ENCODE measurements around the gene PTPN5.
A peak's percentile ranks its signal among the peaks of the same experiment; 100 is the strongest.
"Not testable (repeated sequence)": the region's sequence is repeated elsewhere in the genome, so short reads cannot be mapped to it uniquely, and the experiment has no call there.

PTPN5 gene

GRCh38 chr11:18791207-18791968, at the start of gene PTPN5:
TSS of gene PTPN5 (minus strand) at chr11:18791798. CDS start at chr11:18771958, 19,840 bp downstream.
- DNase-seq, result peak; percentile 10

DNA sequence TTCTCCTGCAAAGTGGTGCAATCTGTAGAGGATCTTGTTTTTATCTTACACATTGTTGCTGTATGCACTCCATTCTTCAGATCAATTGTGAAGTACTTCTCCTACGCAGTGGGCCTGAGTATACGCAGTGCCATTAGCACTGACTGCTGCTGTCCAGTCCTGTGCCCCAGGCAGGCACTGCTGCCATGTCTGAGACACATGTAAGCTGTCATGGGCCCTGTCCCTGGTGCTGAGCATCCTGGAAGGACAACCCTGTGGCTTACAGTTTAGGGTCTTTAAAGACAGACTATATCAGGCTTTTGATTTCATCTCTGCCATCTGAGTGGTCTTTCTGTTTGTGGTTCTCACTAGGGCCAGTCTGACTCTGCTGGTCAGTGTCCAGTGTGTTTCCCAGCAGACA, 44.8 kb upstream of the PTPN5 start:
- DNase-seq, result no peak

DNA sequence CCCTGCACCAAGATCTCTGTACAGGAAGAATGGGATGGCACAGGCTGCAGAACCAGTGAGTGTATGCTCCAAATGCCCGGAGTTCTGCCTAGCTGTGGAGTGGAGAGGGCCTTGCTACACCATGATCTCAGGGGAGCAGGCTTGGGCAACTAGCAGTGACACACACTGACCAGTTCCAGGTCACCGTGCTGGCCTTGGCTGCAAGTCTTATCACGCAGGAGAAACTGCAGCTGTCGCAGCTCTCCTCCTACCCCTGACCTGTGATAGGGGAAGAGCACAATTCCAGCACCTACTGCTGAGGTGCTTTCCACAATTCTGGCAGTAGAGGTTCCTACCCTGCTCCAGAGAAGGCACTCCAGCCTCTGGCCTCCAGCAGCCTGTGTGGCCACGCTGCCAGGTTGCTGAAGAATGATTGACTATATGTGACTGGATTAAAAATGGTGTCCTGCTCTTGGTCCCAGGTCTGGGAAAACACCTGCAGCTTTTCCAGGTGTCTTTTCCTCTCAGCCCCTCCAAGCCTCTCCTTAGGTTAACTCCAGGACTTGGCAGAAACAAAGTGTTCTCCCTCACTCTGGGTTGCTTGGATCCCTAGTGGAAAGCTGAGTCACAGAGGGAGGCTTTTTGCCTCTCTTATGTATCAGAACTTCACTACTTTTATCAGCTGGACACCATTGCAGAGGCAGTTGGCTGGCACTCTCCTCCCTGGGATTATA, 43.3 kb upstream of the PTPN5 start:
- no peak for DNase-seq

- DNase-seq, result not testable (repeated sequence)
Observed at GRCh38 chr11:18820160-18820559, 28.6 kb upstream of the PTPN5 start.

DNA sequence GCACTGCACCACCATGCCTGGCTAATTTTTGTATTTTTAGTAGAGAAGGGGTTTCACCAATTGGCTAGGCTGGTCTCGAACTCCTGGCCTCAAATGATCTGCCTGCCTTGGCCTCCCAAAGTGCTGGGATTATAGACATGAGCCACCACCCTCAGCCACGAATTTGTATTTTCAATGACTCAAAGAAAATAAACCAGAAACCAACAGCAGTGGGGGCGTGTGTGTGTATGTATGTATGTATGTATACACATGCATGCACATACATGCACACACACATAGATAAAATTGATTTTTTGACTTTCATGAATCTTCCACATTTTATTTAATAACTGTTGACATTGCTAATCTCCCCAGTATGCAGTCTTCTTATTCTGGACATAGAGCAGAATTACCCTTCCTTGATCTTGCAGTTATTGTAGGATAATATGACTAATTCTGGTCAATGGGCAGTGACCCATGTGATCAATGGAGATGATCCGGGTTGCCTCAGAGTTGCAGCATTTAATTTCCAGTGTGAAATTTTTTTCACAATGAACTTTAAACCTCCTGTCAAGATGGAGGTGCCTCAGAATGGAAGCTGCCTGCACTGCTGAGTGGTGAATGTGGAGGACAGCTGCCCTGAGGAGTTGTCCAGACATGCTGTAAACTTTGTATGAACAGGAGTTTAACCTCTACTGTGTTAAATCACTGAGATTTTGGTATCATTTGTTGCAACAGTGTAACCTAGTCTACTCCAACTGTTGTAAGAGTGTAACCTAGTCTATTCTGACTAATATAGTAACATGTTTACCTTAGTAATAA, 12.8 kb upstream of the PTPN5 start:
- no peak for DNase-seq

- DNase-seq, result peak; percentile 63
Observed at GRCh38 chr11:18802381-18803257, 11.0 kb upstream of the PTPN5 start.

DNA sequence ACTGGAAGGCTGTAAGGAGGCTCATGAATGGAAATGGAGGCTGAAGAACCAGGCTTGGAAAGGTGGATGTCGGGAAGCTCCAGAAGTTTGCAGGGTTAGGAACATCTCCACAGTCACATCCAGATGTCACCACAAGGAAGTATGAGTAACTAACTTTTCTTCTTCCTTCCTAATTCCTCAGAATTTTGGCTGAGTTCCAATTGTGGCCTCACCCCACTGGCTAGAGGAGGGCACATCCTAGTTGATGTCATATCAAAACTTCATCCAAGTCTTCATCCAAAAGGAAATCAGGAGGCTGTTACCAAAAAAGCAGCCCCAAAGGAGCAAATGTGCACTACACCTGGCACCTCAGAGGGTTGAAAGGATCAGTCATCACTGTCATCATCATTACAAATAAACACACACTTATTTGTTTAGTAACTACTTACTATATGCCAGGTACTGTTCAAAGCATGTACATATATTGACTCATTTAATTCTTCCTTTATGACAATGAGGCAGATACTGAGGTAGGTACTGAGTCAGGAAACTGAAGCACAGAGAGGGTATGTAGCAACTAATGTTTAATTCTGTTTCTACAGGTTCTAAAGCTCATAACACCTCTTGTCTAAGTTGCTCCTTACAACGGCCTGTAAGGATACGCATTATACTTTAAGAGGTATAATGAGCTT, 7.3 kb upstream of the PTPN5 start:
- no peak for DNase-seq

- no peak for DNase-seq
Observed at GRCh38 chr11:18794956-18795355, 3.4 kb upstream of the PTPN5 start.

DNA sequence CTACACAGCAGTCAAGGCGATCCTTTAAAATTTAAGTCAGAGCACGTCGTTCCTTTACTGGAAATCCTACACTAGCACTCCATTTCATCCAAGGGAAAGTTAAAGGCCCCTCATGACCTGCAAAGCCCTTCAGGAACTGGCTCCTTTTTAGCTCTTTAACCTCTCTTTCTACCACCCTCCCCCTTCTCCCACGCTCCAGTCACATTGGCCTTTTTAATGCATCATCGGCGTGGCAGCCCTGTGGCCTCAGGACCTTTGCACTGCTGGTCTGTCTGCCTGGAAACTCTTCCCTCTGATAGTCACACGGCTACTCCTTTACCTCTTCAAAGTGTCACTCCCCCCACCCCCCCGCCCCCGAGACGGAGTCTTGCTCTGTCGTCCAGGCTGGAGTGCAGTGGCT, 1.2 kb upstream of the PTPN5 start:
- no peak for DNase-seq

- no peak for DNase-seq
Observed at GRCh38 chr11:18791969-18792628, 501 bp upstream of the PTPN5 start.

GRCh38 chr11:18790883-18791206, 753 bp downstream of the PTPN5 start:
- DNase-seq, result no peak

DNA sequence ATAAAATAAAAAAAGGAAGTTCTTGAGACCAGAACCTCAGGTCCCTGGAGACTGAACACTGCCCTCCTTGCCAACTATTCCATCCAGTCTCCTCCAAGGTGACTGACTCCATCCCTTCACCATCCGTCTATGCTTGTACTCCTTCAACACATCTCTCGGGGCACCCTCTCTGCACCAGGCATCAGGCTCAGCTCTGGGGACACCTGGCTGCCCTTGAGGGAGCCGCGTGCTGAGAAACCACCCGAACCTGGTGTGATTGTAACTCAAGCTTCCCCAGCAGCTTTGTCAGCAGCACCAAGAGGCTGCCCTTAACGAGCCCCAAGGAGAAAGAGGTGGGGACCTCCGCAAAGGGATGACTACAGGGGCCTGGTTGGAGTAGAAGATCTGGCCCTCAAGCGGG, 1.7 kb downstream of the PTPN5 start:
- no peak for DNase-seq

- DNase-seq, result peak; percentile 57
Observed at GRCh38 chr11:18785411-18785810, 6.2 kb downstream of the PTPN5 start.

DNA sequence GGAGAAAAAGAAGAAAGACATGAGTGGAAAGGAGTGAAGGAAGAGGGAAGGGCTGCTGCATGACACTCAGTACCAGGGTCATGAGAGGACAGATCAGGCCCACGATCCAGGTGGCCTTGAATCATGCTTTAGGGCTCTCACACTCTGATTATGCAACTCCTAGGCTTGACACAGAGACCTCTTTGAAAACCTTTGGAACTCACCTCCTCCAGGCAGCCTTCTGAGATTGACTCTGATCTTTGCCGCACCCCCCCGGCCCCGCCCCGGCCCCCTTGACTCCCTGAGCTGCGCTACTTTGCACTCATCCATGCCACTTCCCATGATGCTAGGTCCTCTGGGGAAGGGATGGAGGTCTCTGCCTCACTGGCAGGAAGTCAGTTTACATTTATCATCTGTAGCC, 10.7 kb downstream of the PTPN5 start:
- no peak for DNase-seq

DNA sequence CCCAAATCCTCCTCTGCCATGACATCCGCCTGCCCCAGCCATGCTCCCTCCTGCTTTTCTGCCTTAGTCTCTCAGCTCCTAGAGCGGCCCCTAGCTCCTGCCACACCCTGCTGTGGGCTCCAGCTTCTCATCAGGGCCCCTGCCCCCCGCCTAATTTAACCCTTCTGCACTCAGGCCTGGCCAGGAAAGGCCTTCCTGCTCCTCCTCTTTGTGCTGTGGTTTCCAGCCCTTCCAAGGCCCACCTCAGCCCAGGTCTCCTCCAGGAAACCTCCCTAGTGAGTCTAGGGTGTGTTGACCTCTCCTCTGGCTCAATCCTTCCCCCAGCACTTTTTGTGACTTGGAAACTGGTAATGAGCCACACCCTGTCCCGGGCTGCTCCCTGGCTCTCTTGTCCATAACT, 11.3 kb downstream of the PTPN5 start:
- DNase-seq, result no peak

- DNase-seq, result no peak
Observed at GRCh38 chr11:18778468-18778867, 13.1 kb downstream of the PTPN5 start.

DNA sequence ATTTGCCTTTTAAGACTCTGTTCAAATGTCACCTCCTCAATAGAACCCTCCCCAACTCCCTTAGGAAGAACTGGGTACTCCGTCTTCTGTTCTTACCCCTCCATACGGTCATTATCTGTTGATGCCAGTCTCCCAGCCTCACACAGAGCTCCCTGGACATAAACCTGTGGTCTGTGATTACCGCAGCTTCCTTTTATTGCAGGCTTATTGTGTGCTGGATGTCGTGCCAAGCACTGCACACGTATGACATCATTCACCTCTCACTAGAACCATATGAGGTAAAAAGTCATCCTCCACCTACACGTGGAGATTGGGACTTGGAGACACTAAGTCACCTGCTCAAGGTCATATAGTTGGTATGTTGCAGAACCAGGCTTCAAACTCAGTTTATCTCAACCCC, 15.3 kb downstream of the PTPN5 start:
- no peak for DNase-seq

- peak; percentile 35 for DNase-seq
Observed at GRCh38 chr11:18775492-18776292, 15.9 kb downstream of the PTPN5 start.

DNA sequence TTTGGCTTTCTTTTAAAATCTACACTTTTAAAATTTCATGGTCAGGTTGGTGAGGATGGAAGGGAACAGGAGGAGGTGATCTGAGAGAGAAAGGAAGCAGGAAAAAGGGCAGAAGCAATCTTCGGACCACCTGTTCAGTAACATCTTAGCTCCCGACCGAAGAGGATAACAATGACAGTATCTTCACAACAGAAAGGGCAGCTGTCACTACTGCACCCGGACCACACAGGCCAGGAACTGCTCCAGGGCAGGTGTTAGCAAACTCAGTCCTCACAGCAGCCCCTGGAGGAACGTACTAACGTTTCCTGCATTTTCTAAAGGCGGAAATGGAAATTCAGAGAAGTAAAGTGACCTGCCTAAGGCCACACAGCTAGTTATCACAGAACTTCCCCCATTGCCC, 16.8 kb downstream of the PTPN5 start:
- DNase-seq, result no peak

DNA sequence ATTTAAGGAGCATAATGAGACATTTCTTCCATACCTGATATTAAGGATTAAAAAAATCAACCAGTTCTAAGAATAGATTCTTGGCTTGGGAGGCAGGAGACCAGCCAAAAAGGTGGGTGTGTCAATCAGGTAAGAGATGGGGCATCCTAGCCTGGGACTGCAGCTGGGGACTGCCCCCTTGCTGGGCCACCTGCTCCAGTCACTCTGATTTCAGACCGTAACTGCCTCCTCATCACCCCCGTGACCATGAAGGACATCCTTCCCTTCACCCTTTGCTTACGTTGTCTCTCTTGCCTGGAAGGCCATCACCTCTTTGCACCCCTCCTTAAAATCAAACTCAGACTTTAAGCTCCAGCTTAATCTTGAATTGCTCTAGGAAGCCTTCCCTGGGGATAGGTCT, 17.9 kb downstream of the PTPN5 start:
- DNase-seq, result no peak

GRCh38 chr11:18773104-18773503, 18.5 kb downstream of the PTPN5 start:
- DNase-seq, result no peak

Data from fibroblast of skin of right quadriceps (primary cell).